GM20431 (cell line): Measurements from ENCODE around the gene ZHX3.
"Not testable (repeated sequence)": the region's sequence is repeated elsewhere in the genome, so short reads cannot be mapped to it uniquely, and the experiment has no call there.

Source experiments
- in situ Hi-C: fragments of 300-500 bp; cut with MseI, MboI; formaldehyde crosslinking; loops from one replicate; pipeline ENCODE4 v1.15.0; 2020; ENCODE audit warnings: low sequenced_read_pairs; ENCODE audit not compliant: unreplicated experiment

Gene ZHX3

GRCh38 chr20:41236818-41237217 lies 80.7 kb downstream of the ZHX3 start:
- in situ Hi-C loops, result not testable (repeated sequence)

DNA sequence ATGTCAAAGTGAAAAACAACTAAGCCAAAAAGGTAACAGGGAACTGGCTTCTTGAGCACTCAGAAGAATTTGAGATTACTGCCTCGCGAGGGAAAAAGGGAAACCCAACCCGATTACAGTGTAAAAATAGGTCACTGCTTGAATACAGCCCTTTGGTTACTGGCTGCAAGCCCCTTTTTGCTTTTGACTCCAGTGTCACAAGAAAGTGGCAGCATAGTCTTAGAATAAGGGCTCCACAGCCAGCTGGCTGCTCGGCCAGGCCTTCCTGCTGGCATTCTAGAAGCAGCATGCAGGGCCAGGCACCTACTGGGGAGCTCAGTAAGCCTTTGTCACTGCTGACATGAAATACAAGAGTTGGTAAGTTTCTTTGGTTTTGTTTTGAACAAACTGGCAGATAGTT lies 83.0 kb downstream of the ZHX3 start:
- in situ Hi-C loops, result no loop called here

GRCh38 chr20:41234041-41234440 lies 83.5 kb downstream of the ZHX3 start:
- in situ Hi-C loops, result no loop called here

- in situ Hi-C loops, result no loop called here
Observed at GRCh38 chr20:41232973-41233926, 84.3 kb downstream of the ZHX3 start.

- in situ Hi-C loops, result no loop called here
Observed at GRCh38 chr20:41231136-41231535, 86.4 kb downstream of the ZHX3 start.

DNA sequence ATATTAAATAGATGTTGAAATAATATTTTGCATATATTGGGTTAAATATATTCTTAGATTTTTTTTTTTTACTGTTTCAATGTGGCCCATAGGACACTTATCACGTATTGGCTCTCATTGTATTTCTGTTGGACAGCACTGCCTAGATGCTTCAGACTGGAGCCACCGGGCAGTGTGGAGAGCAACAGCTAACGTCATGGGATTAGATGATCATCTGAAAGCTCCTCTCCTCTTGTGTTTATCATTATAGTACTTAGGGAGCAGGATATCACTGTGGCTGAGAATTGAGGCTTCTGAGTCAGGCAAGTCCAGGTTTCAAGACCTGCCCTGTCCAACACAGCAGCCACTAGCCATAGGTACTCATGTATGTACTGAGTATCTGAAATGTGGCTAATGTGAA lies 87.4 kb downstream of the ZHX3 start:
- in situ Hi-C loops, result no loop called here

GRCh38 chr20:41229259-41229658 lies 88.3 kb downstream of the ZHX3 start:
- in situ Hi-C loops, result no loop called here

DNA sequence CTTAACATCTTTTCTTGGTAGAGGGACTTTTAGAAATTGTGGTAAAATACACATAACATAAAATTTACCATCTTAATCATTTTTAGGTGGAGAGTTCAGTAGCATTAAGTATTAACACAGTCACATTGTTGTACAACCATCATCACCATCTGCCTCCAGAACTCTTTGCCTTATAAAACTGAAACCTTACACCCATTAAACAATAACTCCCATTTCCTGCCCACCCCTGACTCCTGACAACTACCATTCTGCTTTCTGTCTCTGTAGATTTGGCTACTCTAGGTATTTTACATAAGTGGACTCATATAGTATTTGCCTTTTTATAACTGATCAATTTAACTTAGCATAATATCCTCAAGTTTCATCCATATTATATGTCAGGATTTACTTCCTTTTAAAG lies 88.7 kb downstream of the ZHX3 start:
- in situ Hi-C loops, result no loop called here

DNA sequence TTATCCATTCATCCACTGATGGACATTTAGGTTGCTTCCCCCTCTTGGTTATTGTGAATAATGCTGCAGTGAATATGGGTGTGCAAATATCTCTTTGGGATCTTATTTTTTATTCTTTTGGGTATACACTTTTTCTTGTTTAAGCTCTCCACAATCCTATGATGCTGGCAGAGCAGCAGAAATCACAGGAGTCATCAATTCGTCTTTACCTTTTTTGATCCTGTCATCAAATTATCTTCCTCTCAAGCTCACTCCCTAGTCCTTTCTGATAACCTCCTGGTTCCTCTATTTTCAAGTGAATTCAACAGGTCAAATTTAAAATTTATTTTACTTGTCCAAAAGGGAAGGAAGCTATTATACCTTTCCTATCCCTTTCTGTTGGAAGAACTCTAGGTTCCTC lies 91.1 kb downstream of the ZHX3 start:
- in situ Hi-C loops, result no loop called here

DNA sequence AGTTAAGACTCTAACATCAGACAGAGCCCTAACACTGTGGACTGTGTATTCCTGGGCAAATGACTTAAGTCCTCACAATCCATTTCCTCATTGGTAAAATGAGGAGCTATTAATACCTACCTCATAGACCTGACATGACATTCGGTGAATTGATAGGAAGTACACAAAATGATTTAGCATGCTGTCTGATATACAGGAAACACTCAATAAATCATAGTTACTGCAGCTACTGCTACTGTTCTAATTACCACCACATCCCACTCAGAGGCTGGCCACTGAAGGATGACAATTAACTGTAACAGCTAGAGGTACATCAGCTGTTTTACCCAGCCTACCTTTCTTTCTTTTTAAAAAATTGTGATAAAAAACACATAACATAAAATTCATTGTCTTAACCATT lies 92.4 kb downstream of the ZHX3 start:
- in situ Hi-C loops, result no loop called here

GRCh38 chr20:41224281-41224680 lies 93.2 kb downstream of the ZHX3 start:
- in situ Hi-C loops, result no loop called here

DNA sequence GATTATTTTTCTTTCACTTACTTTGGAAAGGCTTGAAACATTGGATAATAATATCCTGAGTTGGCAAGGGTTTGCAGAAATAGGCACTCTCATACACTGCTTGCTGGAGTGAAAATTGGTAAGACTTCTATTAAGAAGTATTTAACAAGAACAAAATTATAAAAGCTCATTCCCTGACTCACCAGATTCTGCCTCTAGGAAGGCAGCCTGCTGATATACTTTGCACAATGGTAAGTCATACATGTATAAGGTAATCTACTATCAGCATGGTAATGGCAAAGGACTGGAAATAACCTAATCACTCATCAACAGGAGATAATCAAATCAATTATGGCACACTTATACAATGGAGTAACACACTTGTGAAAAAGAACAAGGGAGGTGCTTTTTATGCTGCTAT lies 94.4 kb downstream of the ZHX3 start:
- in situ Hi-C loops, result no loop called here

- in situ Hi-C loops, result no loop called here
Observed at GRCh38 chr20:41222703-41223102, 94.8 kb downstream of the ZHX3 start.

DNA sequence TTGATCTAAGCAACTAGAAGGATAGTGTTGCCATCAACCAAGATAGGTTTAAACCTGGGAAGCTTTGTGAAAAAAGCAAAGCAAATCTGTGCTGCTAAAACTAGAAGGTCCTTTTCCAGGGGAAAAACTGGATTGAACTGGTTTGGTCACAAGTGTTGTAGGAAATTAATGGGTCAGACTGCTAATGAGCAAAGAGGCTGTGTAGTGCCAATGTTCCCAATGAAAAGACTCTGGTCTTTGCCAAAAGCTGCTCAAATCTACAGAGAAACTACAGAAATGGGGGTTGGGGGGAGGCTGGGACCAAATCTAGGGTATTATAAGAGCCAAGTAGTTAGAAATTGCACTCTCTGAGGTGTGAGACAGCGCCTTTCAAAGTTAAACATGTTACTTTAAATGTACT lies 95.2 kb downstream of the ZHX3 start:
- in situ Hi-C loops, result no loop called here

- in situ Hi-C loops, result no loop called here
Observed at GRCh38 chr20:41221614-41222218, 95.8 kb downstream of the ZHX3 start.

- in situ Hi-C loops, result no loop called here
Observed at GRCh38 chr20:41219824-41220223, 97.7 kb downstream of the ZHX3 start.

- in situ Hi-C loops, result no loop called here
Observed at GRCh38 chr20:41218466-41218865, 99.1 kb downstream of the ZHX3 start.

DNA sequence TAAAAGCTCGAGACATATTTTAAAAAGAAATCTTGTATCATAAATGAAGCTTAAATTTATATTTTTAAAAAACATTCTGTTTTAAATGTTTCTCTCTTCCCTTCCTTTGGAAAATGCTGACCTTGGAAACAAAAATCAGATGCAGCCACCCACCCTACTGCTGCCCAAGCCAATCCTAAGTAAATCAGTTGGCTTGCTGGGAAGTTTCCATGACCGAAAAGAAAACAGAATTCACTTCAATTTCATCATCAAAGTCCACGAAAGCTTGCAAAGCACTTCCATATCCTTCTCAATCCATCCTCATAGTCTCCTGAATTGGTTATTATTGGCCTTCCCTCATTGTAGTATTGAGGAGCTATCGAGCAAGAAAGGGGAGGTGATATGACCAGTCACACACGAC lies 100.1 kb downstream of the ZHX3 start:
- in situ Hi-C loops, result no loop called here

DNA sequence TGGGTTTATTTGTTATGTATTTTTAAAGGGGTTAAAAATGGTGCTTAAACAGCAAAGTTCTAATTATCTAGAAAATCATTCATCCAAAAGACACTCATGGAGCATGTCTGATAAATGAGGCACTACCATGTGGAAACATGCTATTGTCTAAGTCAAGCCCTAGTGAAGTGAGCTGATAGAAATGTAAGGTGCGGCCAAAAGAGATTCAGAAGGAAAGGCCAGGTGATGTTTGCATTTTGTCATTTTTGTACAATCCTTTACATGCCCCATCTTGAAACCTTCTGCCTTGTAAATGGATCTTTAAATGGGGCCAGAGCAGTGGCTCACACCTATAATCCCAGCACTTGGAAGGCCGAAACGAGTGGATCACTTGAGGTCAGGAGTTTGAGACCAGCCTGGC lies 102.9 kb downstream of the ZHX3 start:
- in situ Hi-C loops, result no loop called here

DNA sequence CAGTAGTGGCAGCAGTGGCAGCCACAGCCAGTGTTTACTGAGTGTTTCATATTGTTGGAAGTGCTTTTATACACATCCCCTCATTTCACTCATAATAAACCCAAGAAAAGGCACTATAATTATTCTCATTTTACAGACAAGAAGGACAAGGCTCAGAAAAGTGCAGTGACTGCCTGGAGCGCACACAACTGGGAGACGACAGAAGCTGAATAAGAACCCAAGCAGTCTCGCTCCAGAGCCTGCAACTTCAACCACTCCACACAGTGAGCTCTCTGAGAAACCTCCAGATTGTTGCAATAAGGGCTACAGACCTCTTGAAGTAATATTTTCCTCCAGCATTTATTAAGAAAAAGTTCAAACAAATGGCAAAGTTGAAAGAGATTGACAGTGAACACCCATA lies 103.3 kb downstream of the ZHX3 start:
- in situ Hi-C loops, result no loop called here

GRCh38 chr20:41213150-41213820 lies 104.2 kb downstream of the ZHX3 start:
- in situ Hi-C loops, result no loop called here
